Measurements from ENCODE around the gene PRDX1. TPM values are rescaled to one million over a fixed set of nuclear protein-coding genes. Genes with fewer than 3 reads are reported as not detected.
"Not testable (repeated sequence)": the region's sequence is repeated elsewhere in the genome, so short reads cannot be mapped to it uniquely, and the experiment has no call there.

Gene PRDX1
- total RNA-seq, 1 experiment from 2014 or later: 744 TPM

DNA sequence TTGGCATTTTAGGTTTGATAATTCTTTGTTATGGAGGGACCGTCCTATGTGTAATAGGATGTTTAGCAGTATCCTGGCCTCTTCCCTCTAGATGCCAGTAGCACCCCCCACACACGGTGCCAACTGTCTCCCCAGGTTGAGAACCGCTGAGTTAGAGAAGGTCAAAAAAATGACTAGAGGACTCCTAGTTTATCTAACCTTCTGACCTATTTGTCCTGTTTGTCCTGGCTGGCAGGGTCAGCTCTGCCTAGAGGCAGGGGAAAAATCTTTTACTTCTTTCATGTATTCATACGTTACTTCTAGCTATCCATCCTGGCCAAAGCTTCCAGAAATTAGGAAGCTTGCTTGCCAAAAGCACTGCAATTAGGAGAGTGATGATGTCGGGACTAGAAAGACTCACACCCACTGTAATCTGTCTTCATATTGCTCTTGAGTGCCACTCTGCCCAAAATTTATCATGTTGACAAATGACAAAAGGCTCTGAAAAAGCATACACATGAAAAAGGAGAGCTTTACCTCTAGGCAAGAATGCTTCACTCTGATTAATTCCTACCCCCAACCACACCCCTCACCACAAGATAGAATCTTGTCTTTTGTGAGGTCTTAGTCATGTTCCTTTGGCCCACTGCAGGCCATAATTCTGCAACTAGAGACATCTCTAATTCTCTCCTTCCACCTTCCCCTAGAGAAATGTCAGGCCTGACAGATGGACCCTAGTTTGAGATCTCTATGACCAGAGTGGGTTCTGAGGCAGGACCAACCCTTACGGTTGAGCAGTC lies 14.5 kb upstream of the PRDX1 start:
- Mint-ChIP-seq H3K27ac (ENCODE audit: unreplicated experiment) (no peak overlapping the region), H3K4me1 (ENCODE audit: low read depth, unreplicated experiment) (no peaks in the 10 kb centered on the region), H3K36me3 (ENCODE audit: insufficient read depth, unreplicated experiment) (no peaks in the 10 kb centered on the region), H3K27me3 (ENCODE audit: unreplicated experiment) (no peaks in the 10 kb centered on the region), H3K9me3 (ENCODE audit: low read depth, unreplicated experiment) (no peaks in the 10 kb centered on the region), H3K4me3 (ENCODE audit: low read depth, unreplicated experiment) (no peak overlapping the region)
- BruUV-seq (replicated peaks): no TSS peak
- CTCF ChIA-PET: interaction anchor here (0.6 kb wide), 1 partner anchor 213 kb away, joined by 7 read pairs; no protein-coding TSS in a partner anchor
- intact Hi-C loops (cut with micrococcal nuclease; ENCODE audit: unreplicated experiment): no loop called here
- DNase-seq: no peak
- TF ChIP-seq, protein P1, sequence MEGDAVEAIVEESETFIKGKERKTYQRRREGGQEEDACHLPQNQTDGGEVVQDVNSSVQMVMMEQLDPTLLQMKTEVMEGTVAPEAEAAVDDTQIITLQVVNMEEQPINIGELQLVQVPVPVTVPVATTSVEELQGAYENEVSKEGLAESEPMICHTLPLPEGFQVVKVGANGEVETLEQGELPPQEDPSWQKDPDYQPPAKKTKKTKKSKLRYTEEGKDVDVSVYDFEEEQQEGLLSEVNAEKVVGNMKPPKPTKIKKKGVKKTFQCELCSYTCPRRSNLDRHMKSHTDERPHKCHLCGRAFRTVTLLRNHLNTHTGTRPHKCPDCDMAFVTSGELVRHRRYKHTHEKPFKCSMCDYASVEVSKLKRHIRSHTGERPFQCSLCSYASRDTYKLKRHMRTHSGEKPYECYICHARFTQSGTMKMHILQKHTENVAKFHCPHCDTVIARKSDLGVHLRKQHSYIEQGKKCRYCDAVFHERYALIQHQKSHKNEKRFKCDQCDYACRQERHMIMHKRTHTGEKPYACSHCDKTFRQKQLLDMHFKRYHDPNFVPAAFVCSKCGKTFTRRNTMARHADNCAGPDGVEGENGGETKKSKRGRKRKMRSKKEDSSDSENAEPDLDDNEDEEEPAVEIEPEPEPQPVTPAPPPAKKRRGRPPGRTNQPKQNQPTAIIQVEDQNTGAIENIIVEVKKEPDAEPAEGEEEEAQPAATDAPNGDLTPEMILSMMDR (IDR thresholded peaks at IDR 0.05; ENCODE audit: unreplicated experiment): no peak

DNA sequence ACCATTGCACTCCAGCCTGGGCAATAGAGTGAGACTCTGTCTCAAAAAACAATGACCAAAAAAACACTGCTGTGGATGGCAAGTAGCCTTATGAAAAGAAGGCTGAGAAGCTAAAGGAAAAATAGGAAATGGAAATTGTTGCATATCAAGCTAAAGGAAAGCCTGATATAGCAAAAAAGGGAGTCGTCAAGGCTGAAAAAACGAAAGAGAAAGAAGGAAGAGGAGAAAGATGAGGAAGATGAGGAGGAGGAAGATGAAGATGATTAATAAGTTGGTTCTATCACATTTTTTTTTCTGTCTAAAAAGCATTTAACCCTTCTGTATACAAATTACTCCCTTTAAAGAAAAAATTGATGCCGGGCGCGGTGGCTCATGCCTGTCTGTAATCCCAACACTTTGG lies 10.2 kb upstream of the PRDX1 start:
- H3K27me3 Mint-ChIP-seq (ENCODE audit: unreplicated experiment): no peaks in the 10 kb centered on the region
- H3K27ac Mint-ChIP-seq (ENCODE audit: unreplicated experiment): no peak overlapping the region
- CTCF ChIA-PET: no interaction called here
- no peak for DNase-seq
- H3K9me3 Mint-ChIP-seq (ENCODE audit: low read depth, unreplicated experiment): no peaks in the 10 kb centered on the region
- no peaks in the 10 kb centered on the region for H3K36me3 Mint-ChIP-seq (ENCODE audit: insufficient read depth, unreplicated experiment)
- peaks cover 2% of the 10 kb centered on the region for H3K4me1 Mint-ChIP-seq (ENCODE audit: low read depth, unreplicated experiment)
- intact Hi-C loops (cut with micrococcal nuclease; ENCODE audit: unreplicated experiment): no loop called here
- TF ChIP-seq, protein P1 (IDR thresholded peaks at IDR 0.05; ENCODE audit: unreplicated experiment): no peak
- BruUV-seq (replicated peaks): no TSS peak
- H3K4me3 Mint-ChIP-seq (ENCODE audit: low read depth, unreplicated experiment): no peak overlapping the region

- Mint-ChIP-seq H3K27ac (ENCODE audit: unreplicated experiment) (no peak overlapping the region), H3K36me3 (ENCODE audit: insufficient read depth, unreplicated experiment) (no peaks in the 10 kb centered on the region), H3K27me3 (ENCODE audit: unreplicated experiment) (no peaks in the 10 kb centered on the region), H3K4me1 (ENCODE audit: low read depth, unreplicated experiment) (peaks cover 13% of the 10 kb centered on the region), H3K4me3 (ENCODE audit: low read depth, unreplicated experiment) (no peak overlapping the region), H3K9me3 (ENCODE audit: low read depth, unreplicated experiment) (no peaks in the 10 kb centered on the region)
- no TSS peak for BruUV-seq (replicated peaks)
- CTCF ChIA-PET: no interaction called here
- intact Hi-C loops (cut with micrococcal nuclease; ENCODE audit: unreplicated experiment): no loop called here
- DNase-seq: no peak
- TF ChIP-seq, protein P1 (IDR thresholded peaks at IDR 0.05; ENCODE audit: unreplicated experiment): no peak
Observed at GRCh38 chr1:45530632-45531135, 9.0 kb upstream of the PRDX1 start.

DNA sequence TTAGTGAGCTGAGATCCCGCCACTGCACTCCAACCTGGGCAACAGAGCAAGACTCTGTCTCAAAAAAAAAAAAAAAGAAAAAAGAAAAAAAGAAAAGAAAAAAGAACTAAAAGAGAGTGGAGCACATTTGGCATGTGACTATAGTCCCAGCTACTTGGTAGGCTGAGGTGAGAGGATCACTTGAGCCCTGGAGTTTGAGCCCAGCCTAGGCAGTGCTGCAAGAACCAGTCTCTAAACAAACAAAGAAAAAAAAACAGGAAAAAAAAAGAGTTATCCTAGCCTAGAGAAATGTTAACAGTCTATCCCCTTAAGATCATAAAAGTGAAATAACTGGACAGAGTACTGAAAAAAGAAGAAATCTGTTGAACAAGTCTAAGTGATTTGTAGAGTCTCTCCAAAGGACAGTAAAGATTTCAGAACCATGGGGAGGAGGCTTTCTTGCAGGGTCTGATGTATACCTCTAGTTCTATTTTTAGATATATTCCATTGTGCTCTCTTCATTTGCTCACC lies 4.5 kb upstream of the PRDX1 start:
- Mint-ChIP-seq H3K27me3 (ENCODE audit: unreplicated experiment) (no peaks in the 10 kb centered on the region), H3K36me3 (ENCODE audit: insufficient read depth, unreplicated experiment) (peaks cover 21% of the 10 kb centered on the region), H3K4me3 (ENCODE audit: low read depth, unreplicated experiment) (no peak overlapping the region), H3K4me1 (ENCODE audit: low read depth, unreplicated experiment) (peaks cover 39% of the 10 kb centered on the region), H3K9me3 (ENCODE audit: low read depth, unreplicated experiment) (no peaks in the 10 kb centered on the region), H3K27ac (ENCODE audit: unreplicated experiment) (no peak overlapping the region)
- TF ChIP-seq, protein P1 (IDR thresholded peaks at IDR 0.05; ENCODE audit: unreplicated experiment): no peak
- BruUV-seq (replicated peaks): no TSS peak
- CTCF ChIA-PET: interaction anchor here (0.6 to 2.0 kb wide), 2 partner anchors 24 to 47 kb away, joined by 3 to 10 read pairs; partner anchors contain the start of gene AKR1A1
- intact Hi-C loops (cut with micrococcal nuclease; ENCODE audit: unreplicated experiment): loop anchor here (1.0 kb wide), 1 partner anchor 19 kb away; no protein-coding TSS in a partner anchor
- DNase-seq: no peak

DNA sequence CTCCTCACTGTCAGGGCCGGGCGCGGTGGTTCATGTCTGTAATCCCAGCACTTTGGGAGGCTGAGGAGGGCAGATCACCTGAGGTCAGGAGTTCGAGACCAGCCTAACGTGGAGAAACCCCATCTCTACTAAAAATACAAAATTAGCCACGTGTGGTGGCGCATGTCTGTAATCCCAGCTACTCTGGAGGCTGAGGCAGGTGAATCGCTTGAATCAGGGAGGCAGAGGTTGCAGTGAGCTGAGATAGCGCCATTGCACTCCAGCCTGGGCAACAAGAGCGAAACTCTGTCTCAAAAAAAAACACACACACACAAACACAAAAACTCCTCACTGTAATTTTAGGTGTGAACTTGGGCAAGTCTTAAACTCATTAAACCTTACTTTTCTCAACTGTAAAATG lies 2.3 kb upstream of the PRDX1 start:
- intact Hi-C loops (cut with micrococcal nuclease; ENCODE audit: unreplicated experiment): loop anchor here (2.0 kb wide), 1 partner anchor 27 kb away; the partner anchor contains the start of gene AKR1A1
- not testable (repeated sequence) for H3K4me3 Mint-ChIP-seq (ENCODE audit: low read depth, unreplicated experiment); H3K27me3 Mint-ChIP-seq (ENCODE audit: unreplicated experiment); BruUV-seq (replicated peaks); H3K9me3 Mint-ChIP-seq (ENCODE audit: low read depth, unreplicated experiment); DNase-seq
- Mint-ChIP-seq H3K27ac (ENCODE audit: unreplicated experiment) (peak overlapping the region; percentile 99), H3K4me1 (ENCODE audit: low read depth, unreplicated experiment) (peaks cover 45% of the 10 kb centered on the region), H3K36me3 (ENCODE audit: insufficient read depth, unreplicated experiment) (peaks cover 43% of the 10 kb centered on the region)
- CTCF ChIA-PET: interaction anchor here (0.6 kb wide), 1 partner anchor 221 kb away, joined by 4 read pairs; no protein-coding TSS in a partner anchor

DNA sequence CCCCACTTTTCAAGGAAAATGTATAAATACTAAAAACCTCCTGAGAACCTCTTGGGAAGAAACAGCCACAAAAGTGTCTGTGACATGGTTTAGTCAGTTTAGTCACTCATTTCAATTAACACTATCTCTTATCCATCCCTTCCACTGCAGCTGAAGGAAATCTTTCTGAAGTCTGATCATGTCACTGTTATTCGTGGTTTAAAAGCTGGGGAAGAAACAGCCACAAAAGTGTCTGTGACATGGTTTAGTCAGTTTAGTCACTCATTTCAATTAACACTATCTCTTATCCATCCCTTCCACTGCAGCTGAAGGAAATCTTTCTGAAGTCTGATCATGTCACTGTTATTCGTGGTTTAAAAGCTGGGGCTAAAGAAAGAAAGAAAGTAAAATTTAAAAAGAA lies 1.8 kb upstream of the PRDX1 start:
- peak overlapping the region; percentile 84 for H3K4me3 Mint-ChIP-seq (ENCODE audit: low read depth, unreplicated experiment)
- H3K36me3 Mint-ChIP-seq (ENCODE audit: insufficient read depth, unreplicated experiment): peaks cover 48% of the 10 kb centered on the region
- H3K27ac Mint-ChIP-seq (ENCODE audit: unreplicated experiment): peak overlapping the region; percentile 99
- H3K9me3 Mint-ChIP-seq (ENCODE audit: low read depth, unreplicated experiment); DNase-seq; BruUV-seq (replicated peaks); H3K27me3 Mint-ChIP-seq (ENCODE audit: unreplicated experiment): not testable (repeated sequence)
- H3K4me1 Mint-ChIP-seq (ENCODE audit: low read depth, unreplicated experiment): peaks cover 49% of the 10 kb centered on the region
- intact Hi-C loops (cut with micrococcal nuclease; ENCODE audit: unreplicated experiment): loop anchor here (2.0 kb wide), 1 partner anchor 27 kb away; the partner anchor contains the start of gene AKR1A1
- CTCF ChIA-PET: interaction anchor here (0.5 kb wide), 1 partner anchor 282 kb away, joined by 3 read pairs; no protein-coding TSS in a partner anchor

Data from Calu3 (cell line).